Activated CD4-positive, alpha-beta T cell treated with anti-CD3 and anti-CD28 coated beads, Interleukin-2, amount 10 ng/mL, durations not matched to agents 24 days and 14 days (primary cell): ENCODE results near the gene RFX1. TPM values are rescaled to one million over a fixed set of nuclear protein-coding genes. Genes with fewer than 3 reads are reported as not detected.
"Not testable (repeated sequence)": the region's sequence is repeated elsewhere in the genome, so short reads cannot be mapped to it uniquely, and the experiment has no call there.

Experiments
- DNase-seq: peaks from one replicate; pipeline ENCODE4 v3.0.0; 2022
- H3K27ac Mint-ChIP-seq: one replicate; pipeline ENCODE4 v1.8.0; 2022; ENCODE audit warnings: mild to moderate bottlenecking, mixed read lengths
- H3K27me3 Mint-ChIP-seq: one replicate; pipeline ENCODE4 v1.8.0; 2022; ENCODE audit warnings: mixed read lengths
- H3K36me3 Mint-ChIP-seq: one replicate; pipeline ENCODE4 v1.8.0; 2022; ENCODE audit warnings: low read depth, mild to moderate bottlenecking, mixed read lengths
- H3K4me1 Mint-ChIP-seq: one replicate; pipeline ENCODE4 v1.8.0; 2021; ENCODE audit warnings: mixed read lengths
- H3K4me3 Mint-ChIP-seq: one replicate; pipeline ENCODE4 v1.8.0; 2022; ENCODE audit warnings: mild to moderate bottlenecking, moderate library complexity, mixed read lengths
- H3K9me3 Mint-ChIP-seq: one replicate; pipeline ENCODE4 v1.8.0; 2021; ENCODE audit warnings: mixed read lengths
- intact Hi-C: fragments of 100-400 bp; cut with micrococcal nuclease; formaldehyde crosslinking; loops from one replicate; pipeline ENCODE4 v1.15.1; 2023
- total RNA-seq: library from RNA; stranded (reverse); gene quantifications from 2 replicates; pipeline ENCODE4 v1.2.3, GENCODE V29; 2022

The RFX1 gene
- total RNA-seq, 1 donor from 2014 or later = 18.0 TPM

GRCh38 chr19:13973479-13973878 lies 32.6 kb downstream of the RFX1 start:
- peaks cover 26% of the 10 kb centered on the region for H3K36me3 Mint-ChIP-seq
- H3K27me3 Mint-ChIP-seq, H3K27ac Mint-ChIP-seq, H3K9me3 Mint-ChIP-seq, H3K4me1 Mint-ChIP-seq, DNase-seq, intact Hi-C loops, H3K4me3 Mint-ChIP-seq: not testable (repeated sequence)

- Mint-ChIP-seq H3K9me3 (no peaks in the 10 kb centered on the region), H3K4me1 (peaks cover 5% of the 10 kb centered on the region), H3K4me3 (no peak overlapping the region), H3K36me3 (peaks cover 26% of the 10 kb centered on the region), H3K27me3 (no peaks in the 10 kb centered on the region), H3K27ac (no peak overlapping the region)
- no peak for DNase-seq
- intact Hi-C loops = no loop called here
Measured at GRCh38 chr19:13972368-13973155, 33.6 kb downstream of the RFX1 start.

GRCh38 chr19:13971868-13972267 lies 34.3 kb downstream of the RFX1 start:
- peaks cover 26% of the 10 kb centered on the region for H3K36me3 Mint-ChIP-seq
- H3K4me3 Mint-ChIP-seq, H3K27ac Mint-ChIP-seq, H3K4me1 Mint-ChIP-seq, DNase-seq, H3K27me3 Mint-ChIP-seq, H3K9me3 Mint-ChIP-seq, intact Hi-C loops: not testable (repeated sequence)

GRCh38 chr19:13969897-13970296 lies 36.2 kb downstream of the RFX1 start:
- H3K9me3 Mint-ChIP-seq = no peaks in the 10 kb centered on the region
- DNase-seq = no peak
- H3K27ac Mint-ChIP-seq = no peak overlapping the region
- H3K27me3 Mint-ChIP-seq = no peaks in the 10 kb centered on the region
- intact Hi-C loops = no loop called here
- peaks cover 5% of the 10 kb centered on the region for H3K4me1 Mint-ChIP-seq
- peaks cover 23% of the 10 kb centered on the region for H3K36me3 Mint-ChIP-seq
- H3K4me3 Mint-ChIP-seq = no peak overlapping the region

- peaks cover 22% of the 10 kb centered on the region for H3K36me3 Mint-ChIP-seq
Measured at GRCh38 chr19:13968999-13969398, 37.1 kb downstream of the RFX1 start.

GRCh38 chr19:13968383-13968935 lies 37.7 kb downstream of the RFX1 start:
- peaks cover 19% of the 10 kb centered on the region for H3K36me3 Mint-ChIP-seq
- no peak overlapping the region for H3K27ac Mint-ChIP-seq
- intact Hi-C loops = no loop called here
- H3K4me3 Mint-ChIP-seq = no peak overlapping the region
- no peaks in the 10 kb centered on the region for H3K4me1 Mint-ChIP-seq
- H3K9me3 Mint-ChIP-seq = no peaks in the 10 kb centered on the region
- no peaks in the 10 kb centered on the region for H3K27me3 Mint-ChIP-seq
- DNase-seq = no peak

More at GRCh38 chr19:13968999-13969398, 37.1 kb downstream of the RFX1 start:
- H3K9me3 Mint-ChIP-seq = no peaks in the 10 kb centered on the region
- peaks cover 2% of the 10 kb centered on the region for H3K4me1 Mint-ChIP-seq
- H3K27ac Mint-ChIP-seq = no peak overlapping the region
- H3K27me3 Mint-ChIP-seq = no peaks in the 10 kb centered on the region
- intact Hi-C loops = no loop called here
- no peak for DNase-seq
- no peak overlapping the region for H3K4me3 Mint-ChIP-seq

- H3K4me3 Mint-ChIP-seq, H3K4me1 Mint-ChIP-seq, intact Hi-C loops, H3K27ac Mint-ChIP-seq, DNase-seq, H3K27me3 Mint-ChIP-seq, H3K9me3 Mint-ChIP-seq: not testable (repeated sequence)
- H3K36me3 Mint-ChIP-seq = peaks cover 16% of the 10 kb centered on the region
Measured at GRCh38 chr19:13967206-13967605, 38.9 kb downstream of the RFX1 start.

GRCh38 chr19:13966684-13967128 lies 39.4 kb downstream of the RFX1 start:
- no peak for DNase-seq
- Mint-ChIP-seq H3K9me3 (no peaks in the 10 kb centered on the region), H3K4me1 (no peaks in the 10 kb centered on the region), H3K27ac (no peak overlapping the region), H3K4me3 (no peak overlapping the region), H3K27me3 (no peaks in the 10 kb centered on the region), H3K36me3 (peaks cover 16% of the 10 kb centered on the region)
- intact Hi-C loops = no loop called here

- no peaks in the 10 kb centered on the region for H3K27me3 Mint-ChIP-seq
- peaks cover 21% of the 10 kb centered on the region for H3K36me3 Mint-ChIP-seq
- H3K27ac Mint-ChIP-seq = no peak overlapping the region
- no peak overlapping the region for H3K4me3 Mint-ChIP-seq
- no peak for DNase-seq
- intact Hi-C loops = no loop called here
- H3K9me3 Mint-ChIP-seq = no peaks in the 10 kb centered on the region
- no peaks in the 10 kb centered on the region for H3K4me1 Mint-ChIP-seq
Measured at GRCh38 chr19:13965926-13966683, 40.0 kb downstream of the RFX1 start.

GRCh38 chr19:13965377-13965896 lies 40.7 kb downstream of the RFX1 start:
- intact Hi-C loops = no loop called here
- Mint-ChIP-seq H3K4me3 (no peak overlapping the region), H3K4me1 (no peaks in the 10 kb centered on the region), H3K27me3 (no peaks in the 10 kb centered on the region), H3K27ac (no peak overlapping the region), H3K36me3 (peaks cover 24% of the 10 kb centered on the region), H3K9me3 (no peaks in the 10 kb centered on the region)
- no peak for DNase-seq

GRCh38 chr19:13964776-13965175 lies 41.3 kb downstream of the RFX1 start:
- Mint-ChIP-seq H3K4me3 (no peak overlapping the region), H3K27me3 (no peaks in the 10 kb centered on the region), H3K9me3 (no peaks in the 10 kb centered on the region), H3K4me1 (no peaks in the 10 kb centered on the region), H3K27ac (no peak overlapping the region), H3K36me3 (peaks cover 25% of the 10 kb centered on the region)
- peak; percentile 52 for DNase-seq
- intact Hi-C loops = no loop called here

GRCh38 chr19:13963603-13964105 lies 42.5 kb downstream of the RFX1 start:
- Mint-ChIP-seq H3K4me1 (no peaks in the 10 kb centered on the region), H3K4me3 (no peak overlapping the region), H3K27me3 (no peaks in the 10 kb centered on the region), H3K9me3 (no peaks in the 10 kb centered on the region), H3K27ac (no peak overlapping the region), H3K36me3 (peaks cover 20% of the 10 kb centered on the region)
- DNase-seq = no peak
- intact Hi-C loops = no loop called here

GRCh38 chr19:13962699-13963602 lies 43.2 kb downstream of the RFX1 start:
- no peak for DNase-seq
- no peak overlapping the region for H3K4me3 Mint-ChIP-seq
- no peaks in the 10 kb centered on the region for H3K4me1 Mint-ChIP-seq
- H3K27ac Mint-ChIP-seq = no peak overlapping the region
- intact Hi-C loops = no loop called here
- H3K27me3 Mint-ChIP-seq = no peaks in the 10 kb centered on the region
- peaks cover 22% of the 10 kb centered on the region for H3K36me3 Mint-ChIP-seq
- no peaks in the 10 kb centered on the region for H3K9me3 Mint-ChIP-seq
